Skin epidermis (tissue), 12 donors: ENCODE data around the gene TRIM17.

Experiments used
- H3K27ac ChIP-seq, 21 experiments: fragments of 200-600 bp; sonication (generic) in 11 of 21; one replicate each; pipeline ENCODE4 v1.5.0; 2020; ENCODE audit warnings: mild to moderate bottlenecking in 3 of 21, inconsistent platforms in 2 of 21, moderate library complexity in 2 of 21
- H3K4me3 ChIP-seq, 7 experiments: fragments of 200-600 bp; sonication (generic) in 2 of 7; one replicate each; pipeline ENCODE4 v1.5.0; 2020; ENCODE audit warnings: inconsistent platforms in 2 of 7, mild to moderate bottlenecking in 2 of 7, moderate library complexity in 1 of 7

The TRIM17 gene

GRCh38 chr1:228362884-228363450 is 53.7 kb downstream of the TRIM17 start:
- no peak overlapping the region for H3K27ac ChIP-seq
- no peak overlapping the region for H3K4me3 ChIP-seq

GRCh38 chr1:228362141-228362883 is 54.3 kb downstream of the TRIM17 start:
- Histone ChIP-seq H3K4me3 (no peak overlapping the region), H3K27ac (no peak overlapping the region)

- Histone ChIP-seq H3K27ac (no peak overlapping the region), H3K4me3 (no peak overlapping the region)
Measured at GRCh38 chr1:228361314-228362140, 55.1 kb downstream of the TRIM17 start.

GRCh38 chr1:228360533-228361313 is 55.9 kb downstream of the TRIM17 start:
- H3K27ac ChIP-seq, result no peak overlapping the region
- no peak overlapping the region for H3K4me3 ChIP-seq

GRCh38 chr1:228359613-228360532 is 56.8 kb downstream of the TRIM17 start:
- H3K27ac ChIP-seq, result no peak overlapping the region
- H3K4me3 ChIP-seq, result no peak overlapping the region

GRCh38 chr1:228358764-228359612 is 57.7 kb downstream of the TRIM17 start:
- H3K4me3 ChIP-seq, result no peak overlapping the region
- no peak overlapping the region for H3K27ac ChIP-seq

- no peak overlapping the region for H3K4me3 ChIP-seq
- no peak overlapping the region for H3K27ac ChIP-seq
Measured at GRCh38 chr1:228358039-228358763, 58.5 kb downstream of the TRIM17 start.
